Skin of body (tissue), 3 donors: ENCODE data around the gene AP3B1. TPM values are rescaled to one million over a fixed set of nuclear protein-coding genes. Genes with fewer than 3 reads are reported as not detected.

Source experiments
- DNase-seq: peaks from one replicate; lab custom pipeline; 2025; lab: John Stamatoyannopoulos, UW
- small RNA-seq: library from RNA; depleted of rRNA; stranded (forward); fragments of <200 nt; gene quantifications from one replicate; pipeline ENCODE3, GENCODE V24; 2014; ENCODE audit warnings: low replicate concordance
- total RNA-seq: library from RNA; depleted of rRNA; stranded (reverse); fragments of >200 nt; gene quantifications from one replicate; pipeline ENCODE4 v1.2.3, GENCODE V29; 2014

AP3B1 gene
- total RNA-seq, 1 donor from 2014 or later = 50.3 TPM

DNA sequence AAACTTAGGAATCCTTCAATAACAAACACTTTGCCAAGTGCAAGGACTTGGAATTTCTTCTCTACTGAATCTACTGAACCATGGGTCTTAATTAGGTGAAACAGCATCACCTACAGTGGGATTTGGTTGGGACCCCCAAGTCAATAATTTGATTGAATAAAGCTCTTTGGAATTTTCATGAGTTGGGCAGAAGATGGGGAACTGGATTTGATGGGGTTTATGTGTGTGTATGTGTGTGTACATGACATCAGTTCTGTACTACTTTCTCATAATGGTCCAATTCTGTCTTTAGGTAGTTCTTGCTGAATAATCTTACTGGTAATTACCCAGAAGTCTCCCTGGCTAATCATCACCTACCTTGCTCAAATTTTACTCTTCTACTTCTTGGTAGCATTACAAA is 319.9 kb downstream of the AP3B1 start:
- DNase-seq = no peak

DNA sequence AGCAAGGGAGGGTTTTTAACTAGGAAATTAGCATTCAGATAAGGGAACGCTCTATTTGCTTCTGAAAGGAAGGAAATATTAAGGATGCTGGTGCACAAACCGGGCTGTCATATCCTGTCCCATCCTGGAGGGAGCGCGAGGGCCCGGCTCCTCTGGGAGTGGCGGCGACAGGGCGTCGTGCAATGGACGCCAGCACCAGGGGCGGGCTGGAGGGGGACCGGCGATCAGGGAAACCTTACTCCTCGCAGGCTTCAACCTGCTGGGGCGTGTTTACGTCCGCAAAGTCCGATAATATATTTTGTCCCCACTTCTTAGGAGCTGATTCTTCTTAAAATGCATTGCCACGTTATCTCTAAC is 321.3 kb downstream of the AP3B1 start:
- no peak for DNase-seq

DNA sequence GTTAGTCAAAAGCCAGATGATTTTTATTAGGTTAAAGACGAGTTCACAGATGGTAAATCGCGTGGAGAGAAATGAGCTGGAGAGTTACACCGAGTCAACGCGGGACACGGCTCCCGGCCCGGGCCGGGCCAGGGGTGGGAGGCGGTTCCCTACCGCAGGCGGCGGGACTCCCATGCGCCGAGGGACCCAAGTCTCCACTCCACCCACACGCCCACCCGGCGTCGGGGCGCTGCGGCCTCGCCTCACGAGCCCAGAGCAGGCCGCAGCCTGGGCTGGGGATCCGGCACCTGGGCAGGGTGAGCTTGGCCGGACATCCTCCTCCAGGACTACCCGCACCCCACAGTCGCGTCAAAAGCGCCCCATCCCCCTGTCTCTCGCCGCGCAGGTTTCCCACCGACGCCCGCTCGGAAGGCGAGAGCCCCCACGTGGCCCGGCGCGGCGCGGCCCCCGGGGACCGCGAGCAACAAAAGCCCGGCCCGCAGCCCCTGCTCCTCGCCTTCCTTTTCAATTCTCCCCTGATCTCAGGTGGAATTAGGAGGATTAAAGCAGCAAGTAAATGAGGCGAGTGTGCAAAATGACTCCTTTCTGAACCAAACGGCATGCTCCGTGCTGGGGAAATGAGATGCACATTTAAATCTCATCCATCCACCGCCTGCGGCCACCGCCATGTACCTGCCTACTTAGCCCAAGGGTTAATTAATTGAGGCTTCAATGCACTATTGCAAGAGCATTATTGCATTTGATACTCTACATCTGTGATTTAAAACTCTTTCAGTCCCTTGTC is 321.8 kb downstream of the AP3B1 start:
- no peak for DNase-seq

DNA sequence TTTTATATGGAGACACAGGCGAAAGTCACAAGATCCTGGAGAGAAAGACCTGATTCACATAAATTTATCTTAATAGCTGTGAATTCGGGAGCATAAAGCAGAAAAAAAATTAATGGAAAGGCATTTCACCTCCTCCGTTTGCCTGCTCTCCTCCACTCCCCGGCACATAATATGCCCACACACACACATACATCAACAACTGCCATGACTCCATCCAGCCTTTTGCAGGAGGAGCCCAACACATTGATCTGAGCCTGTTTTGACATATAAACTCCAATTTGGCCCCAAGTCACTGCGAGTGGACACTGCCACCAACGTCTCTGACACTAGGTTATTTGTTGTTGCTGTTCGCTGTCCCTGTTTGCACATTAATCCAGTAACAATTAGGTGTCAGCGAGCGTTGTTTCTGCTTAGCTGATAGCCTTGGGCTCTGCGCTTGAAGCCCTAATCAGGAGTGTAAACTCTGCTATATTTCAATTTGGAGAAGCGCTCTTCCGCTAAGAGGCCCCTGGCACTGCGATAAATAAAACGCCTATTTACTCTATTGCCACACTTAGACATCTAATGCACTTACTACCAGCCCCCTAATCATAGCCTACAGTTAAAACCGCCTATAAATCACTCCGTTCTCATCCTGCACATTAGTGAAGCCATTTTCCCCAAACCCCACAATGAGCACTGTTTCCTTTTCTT is 322.6 kb downstream of the AP3B1 start:
- peak; percentile 21 for DNase-seq

DNA sequence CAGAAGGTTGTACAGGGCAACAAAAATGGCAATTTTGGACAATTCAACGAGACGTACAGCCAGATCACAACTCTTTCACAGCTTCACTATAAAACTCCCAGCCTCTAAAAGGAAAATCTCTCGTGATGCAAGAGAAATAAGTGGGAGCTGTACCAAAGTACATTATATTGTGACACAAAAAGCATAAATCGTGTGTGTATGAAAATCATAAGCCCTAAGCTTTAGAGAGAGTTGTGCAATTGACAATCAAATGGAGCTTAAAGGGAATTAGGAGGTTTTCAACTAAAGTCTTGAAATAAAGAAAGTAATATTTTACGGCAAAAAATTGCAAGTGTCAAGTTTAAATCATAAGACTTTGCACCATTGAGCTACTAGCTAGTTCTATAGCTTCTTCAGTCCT is 323.6 kb downstream of the AP3B1 start:
- DNase-seq = no peak

DNA sequence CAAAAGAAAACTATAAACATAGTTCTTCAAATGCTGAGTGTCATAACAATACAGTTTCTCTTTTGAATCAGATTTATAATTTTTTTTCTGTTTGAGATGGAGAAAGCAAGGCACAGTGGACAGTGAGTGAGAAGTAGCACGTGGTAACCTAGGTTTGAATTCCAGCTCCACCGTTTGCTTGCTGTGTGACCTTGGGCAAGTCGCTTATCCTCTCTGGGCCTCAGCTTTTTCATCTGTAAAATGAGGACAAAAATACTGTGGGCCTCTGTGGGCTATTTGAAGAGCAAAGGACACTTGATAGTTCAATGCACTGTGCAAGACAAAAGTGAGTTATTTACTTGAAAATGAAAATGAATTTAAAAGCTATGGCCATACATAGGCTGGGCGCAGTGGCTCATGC is 330.7 kb downstream of the AP3B1 start:
- DNase-seq = no peak

DNA sequence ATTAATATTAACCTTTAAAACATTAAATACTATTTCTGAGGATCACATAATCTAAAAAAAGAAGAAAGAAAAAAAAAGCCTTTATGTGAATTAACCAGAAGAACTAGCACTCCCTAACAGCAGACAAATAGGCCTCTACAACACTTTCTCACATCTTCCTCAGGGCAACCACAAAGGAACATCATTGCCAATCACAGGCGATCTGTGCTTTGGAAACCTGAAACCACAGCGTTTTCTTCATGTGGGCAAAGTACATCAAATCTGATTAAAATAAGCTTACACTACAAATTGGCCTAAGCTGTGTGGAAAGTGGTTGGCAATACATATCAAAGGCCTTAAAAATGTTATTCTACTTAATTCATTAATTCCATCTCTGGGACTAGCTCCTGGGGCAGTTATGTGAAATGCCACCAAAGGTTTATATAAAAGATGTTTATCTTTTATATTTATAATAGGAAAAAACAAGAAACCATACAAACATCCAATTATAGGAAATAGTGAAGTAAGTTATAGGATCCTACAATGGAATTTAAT is 333.6 kb downstream of the AP3B1 start:
- DNase-seq = no peak

DNA sequence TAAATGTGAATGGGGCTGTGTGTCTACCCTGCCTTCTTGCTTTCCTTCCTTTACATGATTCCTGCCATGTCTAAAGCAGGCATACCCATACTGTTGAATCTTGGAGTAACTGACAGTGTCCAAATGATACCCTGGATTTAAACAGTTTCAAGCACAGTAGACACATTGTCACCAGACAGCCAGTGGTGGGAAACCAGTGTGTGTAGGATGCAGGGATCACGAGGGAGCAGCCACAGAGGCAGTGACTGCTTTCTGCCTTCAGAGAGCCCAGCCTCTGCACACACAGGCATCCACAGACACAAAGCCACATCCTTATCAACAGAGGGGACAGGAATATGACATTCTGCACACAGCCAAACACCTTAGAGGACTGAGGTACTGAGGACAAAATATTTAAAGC is 334.2 kb downstream of the AP3B1 start:
- DNase-seq = no peak

DNA sequence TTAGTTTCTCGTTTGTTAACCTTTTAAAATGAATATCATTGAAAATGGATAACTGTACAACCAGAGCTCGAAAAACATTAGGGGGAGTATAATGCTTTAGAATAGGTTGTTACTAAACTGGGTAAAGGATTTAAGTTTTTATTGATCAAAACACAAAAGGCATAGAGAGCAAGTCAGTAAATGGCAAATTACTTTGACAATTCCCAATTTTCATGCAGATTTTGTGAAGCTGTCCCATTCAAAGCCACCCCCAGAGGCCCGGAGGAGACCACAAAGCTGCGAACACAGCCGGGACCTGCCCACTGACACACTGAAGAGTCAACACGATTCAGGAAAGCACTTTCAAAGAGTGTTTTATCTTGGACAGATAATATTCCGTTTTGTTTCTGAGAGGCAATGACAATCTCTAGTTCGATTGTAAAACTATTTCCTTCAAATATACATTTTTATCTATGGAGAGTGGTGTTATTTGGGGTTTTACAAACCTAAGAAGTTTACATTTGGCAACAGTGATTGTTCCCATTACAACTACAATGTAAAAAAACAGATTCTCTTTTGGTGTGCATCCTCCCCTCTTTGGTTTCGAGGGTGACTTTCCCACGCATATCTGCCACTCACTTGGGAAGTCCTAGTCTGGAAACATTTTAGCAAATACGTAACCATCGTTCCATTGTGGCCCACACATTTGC is 335.7 kb downstream of the AP3B1 start:
- DNase-seq = no peak

DNA sequence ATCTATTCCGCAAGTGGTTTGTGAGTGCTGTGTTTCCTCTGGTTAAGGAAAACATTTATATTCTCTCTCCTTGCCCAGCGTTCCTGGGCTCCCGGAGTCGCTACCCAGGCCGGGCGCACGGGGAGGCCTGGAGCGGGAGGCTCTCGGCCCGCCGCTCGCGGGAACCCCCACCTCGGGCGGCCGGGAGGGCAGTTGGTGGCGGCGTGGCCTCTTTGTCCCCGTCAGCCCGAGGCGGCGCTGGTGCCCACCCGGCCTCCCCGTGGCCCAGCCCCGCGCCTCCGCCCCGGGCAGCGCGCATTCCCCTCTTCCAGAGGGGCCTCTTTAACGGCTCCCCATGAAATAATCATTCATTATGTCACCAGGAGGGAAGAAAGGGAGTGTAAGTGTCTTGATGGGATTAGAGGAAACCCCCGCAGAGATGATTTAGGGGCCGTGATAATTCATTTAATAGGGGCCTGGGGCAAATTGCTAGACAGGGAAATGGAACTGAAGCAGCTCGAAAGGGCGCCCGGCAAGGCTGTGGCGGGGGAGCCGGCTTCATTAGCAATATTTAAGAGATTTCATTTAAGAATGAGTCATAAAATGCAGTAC is 336.5 kb downstream of the AP3B1 start:
- DNase-seq = no peak

DNA sequence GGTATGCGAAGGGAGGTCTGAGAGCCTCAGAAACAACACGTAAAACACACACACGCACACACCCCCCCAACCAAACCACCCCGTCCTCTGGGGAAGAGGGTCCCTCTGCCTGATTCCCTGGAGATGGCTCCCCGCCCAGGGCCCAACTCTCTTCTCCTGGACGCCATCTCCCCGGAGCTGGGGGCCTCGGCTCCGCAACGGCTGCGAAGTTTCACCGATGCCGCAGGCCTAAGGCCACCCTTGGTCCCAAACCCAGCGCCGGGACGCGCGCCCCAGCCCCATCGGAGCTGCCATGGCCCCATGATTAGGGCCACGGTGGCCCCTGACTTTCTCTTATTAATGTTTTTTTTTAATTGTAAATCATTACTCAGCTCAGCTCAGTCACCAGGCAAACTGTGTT is 337.0 kb downstream of the AP3B1 start:
- no peak for DNase-seq

DNA sequence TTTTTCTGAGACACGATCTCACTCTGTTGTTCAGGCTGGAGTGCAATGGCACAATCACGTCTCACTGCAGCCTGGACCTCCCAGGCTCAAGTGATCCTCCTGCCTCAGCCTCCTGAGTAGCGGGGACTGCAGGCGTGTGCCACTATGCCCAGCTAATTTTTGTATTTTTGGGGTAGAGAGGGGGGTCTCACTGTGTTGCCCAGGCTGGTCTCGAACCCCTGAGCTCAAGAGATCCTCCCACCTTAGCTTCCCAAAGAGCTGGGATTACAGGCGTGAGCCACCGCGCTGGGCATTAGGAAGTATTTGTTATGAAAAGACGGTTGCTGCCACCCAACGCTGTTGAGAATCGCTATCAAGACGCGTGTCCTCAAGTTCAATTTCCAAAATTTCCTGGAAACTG is 337.4 kb downstream of the AP3B1 start:
- DNase-seq = no peak

DNA sequence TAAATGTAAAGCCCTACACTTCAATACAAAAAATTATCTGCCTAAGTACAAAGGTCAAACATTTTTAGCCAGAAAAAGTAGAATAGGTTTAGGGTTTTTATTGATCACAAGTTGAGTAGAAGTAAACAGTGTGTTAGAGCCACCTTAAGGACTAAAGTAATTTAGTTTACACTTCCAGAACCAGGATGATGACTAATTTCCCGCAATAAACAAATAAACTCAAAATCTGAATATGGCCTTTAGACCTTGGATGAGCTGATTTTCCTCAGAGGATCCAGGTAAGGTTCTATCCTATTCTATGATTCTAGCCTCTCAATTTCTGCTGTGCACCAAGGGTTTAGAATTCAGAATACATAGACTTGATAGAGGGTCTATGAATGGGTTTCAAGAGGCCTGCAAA is 338.9 kb downstream of the AP3B1 start:
- DNase-seq = no peak

DNA sequence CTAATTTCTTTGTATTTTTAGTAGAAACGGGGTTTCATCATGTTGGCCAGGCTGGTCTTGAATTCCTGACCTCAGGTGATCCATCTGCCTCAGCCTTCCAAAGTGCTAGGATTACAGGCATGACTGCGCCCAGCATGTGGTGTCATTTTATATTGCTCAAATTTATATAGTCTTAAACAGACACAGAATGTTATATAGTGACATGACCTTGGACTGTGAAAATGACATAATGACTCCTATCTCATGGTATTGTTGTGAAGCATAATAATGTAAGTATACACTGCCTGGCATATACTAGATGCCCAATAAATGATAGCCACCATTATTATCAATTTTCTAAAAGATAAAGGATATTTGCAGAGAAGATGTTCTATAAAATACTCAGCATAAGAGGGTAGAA is 341.1 kb downstream of the AP3B1 start:
- no peak for DNase-seq

DNA sequence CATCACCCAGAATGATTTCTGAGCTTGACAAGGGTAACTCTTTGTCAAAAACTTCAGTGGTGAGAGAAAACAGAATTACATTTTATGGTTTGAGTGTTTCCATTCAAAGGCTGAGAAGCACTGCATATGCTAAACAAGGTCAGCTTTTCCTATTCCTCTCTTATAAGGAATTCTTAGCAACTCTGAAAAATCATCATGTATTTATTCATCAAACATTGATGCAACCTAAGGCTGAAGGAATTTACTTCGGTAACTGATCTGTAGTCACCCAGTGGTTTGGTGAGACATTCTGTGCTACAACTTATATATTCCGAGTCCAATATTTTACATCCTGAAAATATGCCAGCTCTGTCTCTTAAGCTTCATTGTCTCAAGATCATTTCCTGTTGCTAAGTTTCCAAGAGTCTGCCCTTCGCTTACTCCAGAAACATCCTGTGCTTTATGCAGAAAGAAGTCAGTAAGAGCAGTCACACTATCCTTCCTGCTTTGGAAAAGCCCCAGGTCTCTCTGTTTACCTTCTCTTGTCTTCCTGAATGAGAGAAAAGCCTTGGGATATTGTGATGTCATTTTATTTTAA is 341.8 kb downstream of the AP3B1 start:
- no peak for DNase-seq

Small RNAs within 50 kb of the gene (small RNA-seq; reads per million reads assigned to genes)
- gene RF00019 (not detected), gene RNU6-183P (not detected)

Other genes starting within 250 kb of the AP3B1 start
- gene SCAMP1, start 65.9 kb upstream of the AP3B1 start, total RNA-seq = 51.6 TPM